Loucy (cell line): Measurements from ENCODE around the gene GOLIM4.

Experiments
- EZH2phosphoT487 ChIP-seq: fragments of 200-600 bp; IDR thresholded peaks from 2 replicates; pipeline ENCODE4 v1.6.1; 2018; ENCODE audit warnings: antibody characterized with exemption, mild to moderate bottlenecking, moderate library complexity, borderline replicate concordance
- TF ChIP-seq, protein P1 (sequence below): fragments of 200-600 bp; sonication (generic); conservative IDR thresholded peaks from 2 replicates; pipeline ENCODE4 v1.5.1; 2014; ENCODE audit warnings: mild to moderate bottlenecking, antibody characterized with exemption, low read length

DNA sequence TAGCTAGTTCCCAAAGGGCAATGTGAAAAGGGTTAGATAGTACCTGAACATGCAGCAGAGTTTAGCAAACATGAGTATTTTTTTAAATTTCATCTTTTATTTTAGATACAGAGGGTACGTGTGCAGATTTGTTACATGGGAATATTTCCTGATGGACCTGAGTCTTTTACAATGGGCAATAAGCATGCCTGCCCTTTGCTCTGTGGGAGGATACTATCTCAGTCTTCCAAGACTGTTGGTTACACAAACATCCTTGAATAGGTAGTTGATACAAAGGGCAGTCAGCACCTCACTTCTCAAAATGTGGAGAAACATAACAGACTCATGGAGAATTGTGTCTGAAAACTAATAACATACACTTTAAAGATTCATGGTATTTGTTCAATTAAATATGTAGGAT lies 103.3 kb downstream of the GOLIM4 start:
- TF ChIP-seq, protein P1, sequence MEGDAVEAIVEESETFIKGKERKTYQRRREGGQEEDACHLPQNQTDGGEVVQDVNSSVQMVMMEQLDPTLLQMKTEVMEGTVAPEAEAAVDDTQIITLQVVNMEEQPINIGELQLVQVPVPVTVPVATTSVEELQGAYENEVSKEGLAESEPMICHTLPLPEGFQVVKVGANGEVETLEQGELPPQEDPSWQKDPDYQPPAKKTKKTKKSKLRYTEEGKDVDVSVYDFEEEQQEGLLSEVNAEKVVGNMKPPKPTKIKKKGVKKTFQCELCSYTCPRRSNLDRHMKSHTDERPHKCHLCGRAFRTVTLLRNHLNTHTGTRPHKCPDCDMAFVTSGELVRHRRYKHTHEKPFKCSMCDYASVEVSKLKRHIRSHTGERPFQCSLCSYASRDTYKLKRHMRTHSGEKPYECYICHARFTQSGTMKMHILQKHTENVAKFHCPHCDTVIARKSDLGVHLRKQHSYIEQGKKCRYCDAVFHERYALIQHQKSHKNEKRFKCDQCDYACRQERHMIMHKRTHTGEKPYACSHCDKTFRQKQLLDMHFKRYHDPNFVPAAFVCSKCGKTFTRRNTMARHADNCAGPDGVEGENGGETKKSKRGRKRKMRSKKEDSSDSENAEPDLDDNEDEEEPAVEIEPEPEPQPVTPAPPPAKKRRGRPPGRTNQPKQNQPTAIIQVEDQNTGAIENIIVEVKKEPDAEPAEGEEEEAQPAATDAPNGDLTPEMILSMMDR, result no peak
- no peak for TF ChIP-seq EZH2phosphoT487
